ENCODE results near the gene RORB.
"Not testable (repeated sequence)": the region's sequence is repeated elsewhere in the genome, so short reads cannot be mapped to it uniquely, and the experiment has no call there.

Gene RORB

DNA sequence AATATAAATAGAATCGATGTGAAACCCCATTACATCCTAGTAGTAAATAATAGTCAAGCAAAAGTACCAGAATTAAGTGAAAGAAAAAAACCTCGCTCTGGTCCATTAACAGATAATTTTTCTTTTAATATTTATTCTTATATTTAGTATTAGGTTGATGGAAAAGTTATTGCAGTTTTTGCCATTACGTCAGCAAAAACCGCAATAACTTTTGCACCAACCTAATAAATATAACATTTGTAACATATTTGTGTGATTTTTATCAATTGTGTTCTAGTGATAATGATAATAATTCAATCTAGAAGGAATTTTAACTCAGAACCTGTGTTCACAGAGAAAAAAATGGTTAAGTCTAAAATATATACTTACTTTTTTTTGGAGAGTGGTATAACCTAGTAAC is 16.1 kb downstream of the RORB start:
- DNase-seq (ENCODE audit: low read depth): no peak

DNA sequence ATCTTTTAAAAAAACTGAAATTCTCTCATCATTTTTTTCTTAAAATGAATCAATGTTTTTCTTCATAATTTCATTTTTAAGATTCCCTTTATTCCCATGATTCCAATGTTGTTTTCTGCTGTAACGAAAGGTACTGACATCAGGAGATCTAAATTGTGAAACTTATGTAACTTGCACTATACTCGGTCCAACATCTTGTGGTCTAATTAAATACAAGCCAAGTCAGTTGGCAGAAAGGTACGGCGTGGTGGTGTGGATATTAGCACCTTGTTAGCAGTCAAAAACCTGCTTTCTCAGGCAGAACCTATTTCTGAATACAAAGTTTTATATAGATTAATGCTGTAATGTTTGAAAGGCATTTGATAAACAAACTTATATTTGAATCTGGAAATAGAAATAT is 20.1 kb downstream of the RORB start:
- no peak for DNase-seq (ENCODE audit: low read depth)

DNA sequence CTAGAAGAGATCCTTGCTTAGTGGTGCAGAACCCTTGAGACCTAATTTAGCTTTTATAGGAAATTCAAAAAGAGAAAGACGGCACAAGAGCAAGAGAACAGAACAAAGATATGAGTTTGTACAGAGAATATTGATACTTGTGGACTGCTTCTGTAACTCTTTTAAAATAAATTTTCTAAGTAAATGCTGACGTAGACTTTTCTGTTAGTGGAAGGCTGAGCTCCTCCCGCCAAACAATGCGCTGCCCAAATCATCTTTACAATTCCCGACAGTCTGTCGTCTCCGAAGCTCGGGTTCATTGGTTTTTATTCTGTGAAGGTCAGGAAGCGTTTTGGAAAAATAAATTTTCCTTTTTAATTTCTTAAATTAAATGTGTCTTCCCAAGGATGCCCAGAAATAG is 22.3 kb downstream of the RORB start:
- no peak for DNase-seq (ENCODE audit: low read depth)

DNA sequence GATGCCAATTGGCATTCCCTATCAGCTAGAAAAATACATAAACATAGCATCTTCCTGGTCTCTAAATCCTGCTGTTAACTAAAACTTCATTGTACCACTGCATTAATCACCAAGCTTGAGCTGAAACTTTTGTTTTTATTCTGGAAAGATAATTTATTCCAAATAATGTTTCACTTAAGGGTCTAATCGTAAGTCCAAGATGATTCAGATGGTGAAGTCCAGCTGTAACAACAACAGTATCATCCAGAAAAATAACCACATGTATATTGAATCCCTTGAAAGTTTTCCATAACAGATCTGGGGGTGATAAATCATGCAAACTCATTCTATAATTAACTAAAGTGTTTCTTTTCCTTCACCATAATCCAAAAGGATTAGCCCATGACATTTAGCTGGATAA is 23.9 kb downstream of the RORB start:
- no peak for DNase-seq (ENCODE audit: low read depth)

DNA sequence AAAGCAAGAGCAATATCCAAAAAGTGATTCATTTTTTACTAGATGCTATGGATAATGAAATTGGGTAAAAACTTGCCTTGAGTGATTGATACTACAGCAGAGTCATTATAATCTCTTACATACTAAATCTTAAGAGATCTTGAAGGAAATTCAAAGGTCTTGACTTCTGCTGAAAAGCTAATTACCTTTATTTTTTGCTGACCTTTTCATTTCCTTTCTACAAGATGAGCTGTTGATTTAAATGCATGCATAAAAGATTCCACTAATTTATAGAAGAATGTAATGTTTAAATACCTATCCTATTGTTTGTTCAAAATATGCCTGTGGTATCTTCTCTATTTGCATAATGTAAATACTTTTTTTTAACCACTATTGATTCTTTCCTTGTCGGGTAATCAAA is 27.2 kb downstream of the RORB start:
- no peak for DNase-seq (ENCODE audit: low read depth)

DNA sequence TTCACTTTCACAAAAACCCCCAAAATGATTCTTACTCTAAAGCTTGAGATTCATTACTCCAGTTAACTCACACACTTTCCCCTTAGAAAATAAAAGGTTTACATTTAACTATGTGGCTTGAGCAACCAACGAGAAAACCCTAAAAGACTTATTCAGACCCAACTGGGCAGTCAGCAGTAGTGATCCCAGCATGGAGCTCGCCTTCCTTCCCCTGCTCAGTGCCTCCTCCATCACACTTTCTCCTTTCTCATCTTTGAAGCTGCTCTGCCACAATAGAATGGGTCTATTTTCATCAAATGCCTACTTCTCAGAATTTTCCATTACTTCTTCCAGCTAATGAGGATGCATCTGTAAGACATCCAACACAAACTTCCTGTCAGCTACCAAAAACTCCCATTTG is 29.1 kb downstream of the RORB start:
- no peak for DNase-seq (ENCODE audit: low read depth)

DNA sequence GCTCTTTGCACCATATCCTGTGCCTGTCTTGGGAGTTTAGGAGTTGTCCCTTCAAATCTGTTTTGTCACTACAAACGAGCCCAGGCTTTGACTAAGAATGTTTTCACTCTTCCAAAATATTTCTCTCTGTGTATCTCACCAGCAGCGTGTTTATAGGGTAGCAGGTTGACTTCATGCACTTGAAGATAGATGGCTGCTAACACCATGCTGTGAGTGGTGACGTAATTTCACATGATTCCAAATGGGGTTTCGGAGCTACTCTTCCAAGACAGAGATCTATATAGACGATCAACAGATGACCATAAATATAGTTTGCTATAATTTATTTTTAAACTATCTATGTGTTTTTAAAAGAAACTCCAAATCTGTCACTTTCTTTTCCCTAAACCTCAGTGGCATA is 30.6 kb downstream of the RORB start:
- no peak for DNase-seq (ENCODE audit: low read depth)

DNA sequence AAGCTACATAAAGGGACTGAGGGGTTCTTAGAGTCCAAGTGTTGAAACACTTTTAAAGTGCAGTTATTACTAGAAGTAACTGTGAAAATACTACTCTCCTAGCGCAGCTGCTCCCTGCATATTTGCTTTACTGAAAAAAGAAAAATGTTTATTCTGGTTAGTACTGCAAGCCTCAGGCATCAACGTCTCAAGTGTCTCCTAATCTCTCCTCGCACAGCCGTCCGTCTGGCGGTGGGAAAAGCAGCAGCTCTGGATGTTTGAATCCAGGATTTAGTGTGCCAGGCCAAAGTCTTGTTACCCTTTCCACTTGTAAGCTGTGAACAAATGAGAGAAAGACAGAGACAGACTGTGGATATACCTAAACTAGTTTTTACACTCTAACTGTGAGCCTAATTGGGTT is 31.1 kb downstream of the RORB start:
- DNase-seq (ENCODE audit: low read depth): no peak

DNA sequence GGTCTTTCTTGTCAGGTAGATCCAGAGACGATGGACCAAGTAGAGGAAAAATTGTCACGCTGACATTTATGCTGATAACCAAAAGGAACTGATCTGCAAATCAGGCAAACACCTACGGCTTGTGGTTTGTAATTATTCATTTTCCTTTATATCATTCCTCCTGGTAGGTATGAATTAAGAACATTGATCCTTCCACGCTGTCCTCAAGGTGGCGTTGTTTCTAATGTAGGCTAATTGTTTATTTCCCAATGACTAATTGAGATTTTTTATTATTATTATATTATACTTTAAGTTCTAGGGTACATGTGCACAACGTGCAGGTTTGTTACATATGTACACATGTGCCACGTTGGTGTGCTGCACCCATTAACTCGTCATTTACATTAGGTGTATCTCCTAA is 33.3 kb downstream of the RORB start:
- not testable (repeated sequence) for DNase-seq (ENCODE audit: low read depth)

DNA sequence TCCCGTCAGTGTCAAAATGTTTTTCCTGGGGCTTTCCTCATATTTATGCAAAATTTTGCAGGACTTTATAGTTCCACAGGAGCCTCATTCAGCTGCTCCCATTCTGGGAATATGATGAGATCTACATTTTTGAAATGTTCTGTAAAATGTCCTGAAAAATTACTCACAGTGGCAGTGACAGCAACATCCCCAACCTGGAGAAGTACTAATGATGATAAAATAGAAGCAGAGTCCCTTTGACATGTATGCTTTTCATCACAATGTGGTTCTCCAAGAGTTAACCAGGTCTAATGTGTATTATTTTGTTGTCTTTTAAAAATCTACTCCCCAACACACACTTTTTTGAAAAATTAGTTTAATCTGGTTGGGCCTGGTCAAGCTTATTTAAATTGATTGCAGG is 36.1 kb downstream of the RORB start:
- no peak for DNase-seq (ENCODE audit: low read depth)

DNA sequence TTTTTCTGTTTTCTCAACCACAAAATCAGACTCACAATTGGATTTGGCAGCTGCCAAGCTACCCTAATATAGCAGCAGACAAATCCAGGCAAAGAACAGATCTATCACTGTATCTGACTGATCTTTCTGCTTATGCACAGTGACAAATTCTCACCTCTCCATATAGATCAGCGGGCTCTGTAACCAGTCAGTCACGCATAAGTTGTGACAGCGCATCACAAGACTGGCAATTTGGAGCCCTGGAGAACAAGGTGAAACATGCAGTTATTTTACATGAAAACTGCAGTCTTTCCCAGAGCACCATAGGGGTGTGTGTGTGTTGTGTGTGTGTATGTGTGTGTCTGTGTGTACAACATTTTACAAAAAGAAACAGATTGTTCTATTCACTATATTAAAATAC is 37.7 kb downstream of the RORB start:
- DNase-seq (ENCODE audit: low read depth): no peak

DNA sequence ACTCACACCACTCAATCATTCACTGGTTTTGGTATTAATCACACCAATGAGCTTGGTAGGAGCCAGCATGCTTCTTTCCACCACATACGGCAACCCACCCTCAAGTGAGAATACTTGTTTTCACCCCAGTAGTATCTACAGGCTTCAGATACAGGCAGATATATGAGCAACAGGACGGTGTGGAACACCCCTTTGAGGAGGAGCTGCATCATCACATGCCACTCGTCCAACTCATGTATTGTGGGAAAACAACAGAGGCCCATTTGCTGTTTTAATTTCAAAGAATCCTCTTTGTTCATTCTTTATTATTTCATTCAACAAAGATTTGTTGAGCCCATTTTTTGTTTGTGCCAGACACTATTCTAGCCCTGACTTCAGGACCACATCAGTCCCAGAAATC is 46.0 kb downstream of the RORB start:
- no peak for DNase-seq (ENCODE audit: low read depth)

DNA sequence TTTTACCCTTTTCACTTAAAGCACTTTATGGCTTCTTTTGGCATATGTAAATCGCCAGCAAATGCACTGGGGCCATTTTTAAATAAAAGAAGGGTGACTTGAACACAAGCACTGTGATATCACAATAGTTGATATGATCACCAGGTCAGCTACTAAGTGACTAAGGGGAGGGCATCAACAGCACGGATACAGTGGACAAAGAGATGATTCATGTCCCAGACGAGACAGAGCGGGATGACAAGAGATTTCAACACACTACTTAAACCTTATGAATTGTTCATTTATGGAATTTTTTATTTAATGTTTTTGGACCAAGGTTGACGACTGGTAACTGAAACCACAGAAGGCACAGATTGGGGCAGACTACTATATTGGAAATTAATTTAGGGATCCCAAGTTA is 54.1 kb downstream of the RORB start:
- no peak for DNase-seq (ENCODE audit: low read depth)

DNA sequence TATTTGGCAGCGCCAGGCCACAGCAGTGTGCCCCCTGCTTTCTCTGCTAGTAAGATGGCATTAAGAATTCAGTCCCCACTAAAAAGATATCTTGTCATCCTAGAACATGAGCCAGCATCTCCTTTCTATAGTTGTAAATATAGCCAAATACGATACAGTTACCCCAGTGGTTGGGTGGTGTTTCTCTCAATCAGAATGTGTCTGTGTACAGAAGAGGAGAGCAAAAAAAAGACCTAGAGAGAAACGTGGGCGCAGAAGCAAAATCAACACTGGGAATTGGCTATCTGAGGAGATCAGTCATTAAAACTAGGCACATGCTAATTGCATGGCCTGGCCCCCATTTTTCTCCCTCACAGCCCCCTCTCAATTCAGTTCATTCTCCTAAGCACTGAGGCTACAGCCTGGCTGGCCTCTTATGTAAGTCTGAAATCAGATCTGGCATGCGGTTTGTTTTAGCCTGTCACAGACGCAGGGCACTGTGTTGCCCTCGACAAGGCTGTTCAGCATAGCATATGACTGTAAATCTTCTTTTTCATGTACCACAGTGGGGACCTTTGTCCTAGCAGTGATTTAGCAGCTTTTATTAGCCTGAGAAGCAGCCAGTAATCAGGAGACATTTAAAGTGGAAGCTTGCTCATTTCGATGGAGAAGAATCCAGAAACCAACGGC is 57.8 kb downstream of the RORB start:
- DNase-seq (ENCODE audit: low read depth): no peak

DNA sequence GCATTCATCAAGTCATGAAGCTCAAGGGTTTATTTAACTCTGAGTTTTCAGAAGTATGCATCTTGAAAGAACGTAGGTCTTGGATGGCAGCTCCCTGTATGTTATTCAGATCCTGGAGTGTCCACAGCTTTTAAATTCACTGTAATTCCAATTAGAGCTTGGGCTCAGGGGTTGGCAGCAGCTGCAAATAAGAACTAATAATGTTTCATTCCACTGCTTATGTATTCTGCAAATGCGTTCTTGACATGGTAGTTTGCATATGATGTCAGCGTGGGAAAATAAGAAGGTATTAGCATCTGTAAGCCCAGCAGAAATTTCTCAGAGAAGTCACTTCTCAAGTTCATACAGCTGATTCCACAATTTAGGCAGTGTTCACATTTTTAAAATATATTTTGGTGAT is 58.4 kb downstream of the RORB start:
- DNase-seq (ENCODE audit: low read depth): no peak

DNA sequence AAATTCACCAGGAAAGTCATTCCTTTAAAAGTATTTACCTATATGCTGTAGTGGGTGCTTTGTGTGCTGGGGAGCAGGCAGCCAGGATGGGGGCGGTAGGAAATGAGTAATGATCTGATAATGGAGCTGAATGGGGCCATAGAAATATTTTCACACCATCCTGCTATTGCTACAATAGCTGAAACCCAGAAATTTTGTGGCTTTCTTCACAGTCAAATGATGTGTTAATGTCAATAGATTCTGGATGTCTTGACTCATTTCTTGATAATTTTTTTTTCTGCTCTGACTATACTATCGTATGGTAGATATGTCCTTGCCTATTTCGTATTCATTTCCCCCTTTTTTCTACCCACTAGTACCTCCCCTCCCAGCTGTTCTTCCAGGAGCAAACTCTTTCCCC is 59.5 kb downstream of the RORB start:
- DNase-seq (ENCODE audit: low read depth): no peak

DNA sequence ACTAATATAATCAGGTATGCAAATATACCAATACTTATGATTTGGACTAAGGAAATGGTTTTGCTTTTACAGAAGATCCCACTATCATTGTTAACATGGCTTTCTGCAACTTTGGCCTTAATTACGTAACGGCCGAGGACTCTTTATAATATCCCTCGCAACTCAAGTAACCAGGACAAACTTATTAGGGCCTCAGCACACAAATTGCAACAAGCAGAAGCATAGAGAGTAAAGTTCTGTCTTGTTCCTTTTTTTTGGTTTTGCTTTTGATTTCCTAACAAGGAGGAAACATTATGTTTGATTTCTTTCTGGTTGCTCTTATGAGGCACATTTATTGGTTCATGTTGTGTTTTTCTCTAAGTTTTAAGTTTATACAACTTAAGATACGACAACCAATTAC is 60.4 kb downstream of the RORB start:
- no peak for DNase-seq (ENCODE audit: low read depth)

DNA sequence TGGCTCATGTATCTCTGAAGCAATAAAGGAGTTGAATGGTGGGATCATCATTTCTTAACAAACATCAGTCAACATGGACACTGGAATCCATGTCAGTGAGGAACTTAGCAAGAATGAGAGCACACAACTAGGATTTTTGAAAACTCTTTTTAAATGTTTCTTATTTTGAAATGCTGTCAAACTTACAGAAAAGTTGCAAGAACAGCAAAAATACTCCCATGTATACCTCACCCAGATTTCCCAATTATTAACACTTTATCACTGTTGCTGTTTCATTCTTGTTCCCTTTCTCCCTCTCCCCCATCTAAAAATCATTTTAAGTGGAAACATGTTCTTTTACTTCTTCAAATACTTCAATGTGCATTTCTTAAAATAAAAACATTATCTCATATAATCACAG is 65.5 kb downstream of the RORB start:
- DNase-seq (ENCODE audit: low read depth): no peak

DNA sequence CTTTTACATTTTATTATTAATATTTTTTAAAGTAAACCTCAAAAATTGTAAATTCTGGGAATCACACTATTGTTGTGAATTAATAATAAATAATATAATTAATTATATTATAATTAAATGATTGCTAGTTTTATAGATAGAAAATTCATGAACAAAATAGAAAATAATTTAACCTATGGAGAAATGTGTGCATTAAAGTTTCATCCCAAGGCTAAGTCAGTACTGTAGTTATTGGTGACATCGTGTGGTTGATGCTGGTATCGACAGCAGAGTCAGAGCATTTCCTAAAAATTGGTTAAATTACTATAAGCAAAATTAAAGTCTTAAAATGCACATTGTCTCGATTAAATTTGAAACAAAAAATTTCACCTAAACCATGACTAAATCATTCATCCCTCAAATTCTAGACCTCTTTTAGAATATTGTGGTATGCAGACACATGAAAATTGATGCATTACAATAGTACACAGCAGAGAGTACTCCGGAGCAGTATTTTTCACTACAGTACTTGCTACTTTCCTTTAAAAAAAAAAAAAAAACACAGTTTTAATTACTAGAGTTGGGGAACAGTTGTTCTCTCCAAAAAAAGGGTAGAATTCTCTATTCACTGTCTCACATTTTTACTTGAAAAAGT is 73.9 kb downstream of the RORB start:
- DNase-seq (ENCODE audit: low read depth): no peak

DNA sequence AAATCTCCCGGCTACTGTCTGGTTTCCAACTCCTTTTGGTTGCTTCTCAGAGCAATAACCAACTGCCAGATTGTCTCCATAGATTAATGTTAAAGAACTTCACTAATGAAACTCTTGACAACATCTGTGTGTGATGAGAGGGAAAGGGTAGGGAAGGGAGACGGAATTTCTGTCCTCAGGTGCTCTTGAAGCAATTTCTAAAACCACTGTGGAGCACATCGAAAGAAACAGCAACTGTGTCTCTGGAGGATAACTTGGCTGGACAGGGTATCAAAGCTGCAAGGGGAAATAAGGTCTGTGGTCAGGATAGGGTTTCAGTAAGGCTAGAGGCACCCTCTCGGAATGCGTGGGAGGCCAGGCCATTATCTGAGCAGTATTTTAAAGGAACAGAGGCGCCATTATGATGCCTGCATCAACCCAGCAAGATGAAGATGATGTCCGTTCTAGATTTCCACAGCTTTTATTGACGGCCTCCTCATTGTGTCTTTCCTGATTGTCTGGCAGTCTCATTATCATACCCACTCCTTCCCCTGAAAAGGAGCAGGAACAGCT is 76.6 kb downstream of the RORB start:
- no peak for DNase-seq (ENCODE audit: low read depth)

DNA sequence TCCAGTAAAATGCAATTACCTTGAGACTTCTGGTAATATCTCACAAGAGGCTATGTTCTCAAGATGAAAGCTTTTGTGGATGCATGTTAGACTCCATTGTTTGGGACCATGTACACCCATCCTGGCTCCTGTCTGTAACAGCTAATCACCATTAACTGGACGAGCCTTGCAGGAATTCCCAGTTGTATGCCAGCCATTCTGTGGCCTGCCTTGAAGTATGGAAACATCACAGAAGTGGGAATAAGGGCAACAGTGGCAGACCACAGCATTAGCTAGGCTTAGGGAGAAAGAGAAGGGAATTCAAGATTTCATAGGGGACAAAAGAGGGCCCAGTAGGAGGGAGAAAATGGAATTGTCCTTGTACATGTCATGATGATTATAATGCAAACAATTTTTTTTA is 79.0 kb downstream of the RORB start:
- no peak for DNase-seq (ENCODE audit: low read depth)

DNA sequence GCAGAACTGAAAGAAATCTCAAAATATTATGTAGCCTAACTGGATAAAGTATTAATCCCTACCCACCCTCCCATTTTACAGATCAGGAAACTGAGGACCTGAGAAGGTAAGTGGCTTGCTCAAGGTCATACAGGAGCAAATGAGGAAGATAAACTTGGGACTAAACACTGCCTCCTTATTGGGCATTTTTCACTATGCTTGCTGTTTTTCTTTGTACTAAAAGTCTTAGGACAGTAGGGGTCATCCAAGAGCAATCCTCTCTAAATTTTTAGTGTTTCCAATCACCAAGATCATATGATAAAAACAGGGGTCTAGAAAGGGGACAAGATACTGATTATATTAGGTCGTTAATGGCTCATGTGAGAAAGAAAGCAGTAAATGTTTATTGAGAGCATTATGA is 80.8 kb downstream of the RORB start:
- no peak for DNase-seq (ENCODE audit: low read depth)

DNA sequence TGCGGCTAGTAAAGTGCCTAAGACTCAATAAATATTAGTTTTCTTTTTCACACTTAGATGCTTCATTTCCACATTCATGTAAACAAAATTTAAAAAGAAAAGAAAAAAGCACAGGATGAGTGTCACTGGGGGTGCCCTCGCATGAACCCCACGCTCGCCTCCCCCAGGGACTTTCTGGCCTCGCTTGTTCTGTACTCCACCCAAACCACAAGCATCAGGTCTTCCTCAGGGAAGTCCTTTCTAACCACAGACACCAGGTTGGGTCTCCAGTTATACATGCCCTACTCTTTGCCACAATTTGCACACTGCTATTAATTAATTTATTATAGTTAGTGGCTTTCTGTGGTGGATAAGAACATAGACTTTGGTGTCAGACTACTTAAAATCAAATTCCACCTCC is 92.4 kb downstream of the RORB start:
- no peak for DNase-seq (ENCODE audit: low read depth)

DNA sequence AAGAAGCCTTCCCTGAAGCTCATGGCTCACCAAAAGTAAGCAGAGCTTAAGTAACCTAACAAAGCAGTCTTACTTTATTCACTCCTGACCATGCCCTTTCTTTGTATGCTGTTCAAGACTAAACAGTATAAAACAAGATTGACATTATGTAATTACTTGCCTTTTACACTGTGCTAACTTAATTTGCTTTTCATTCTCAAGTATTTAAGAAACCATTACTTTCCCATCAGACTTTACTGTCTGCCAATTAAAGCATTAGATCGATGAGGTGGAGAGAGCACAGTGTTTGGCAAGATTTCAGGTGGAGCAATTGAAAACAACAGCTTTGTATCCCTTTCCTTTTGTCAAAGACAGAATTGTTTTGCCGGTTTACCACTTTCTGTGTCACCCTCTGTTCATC is 98.2 kb downstream of the RORB start:
- DNase-seq (ENCODE audit: low read depth): no peak
